Fibroblast of pulmonary artery (primary cell): ENCODE data around the gene HOXC6.
A peak's percentile ranks its signal among the peaks of the same experiment; 100 is the strongest.

Source experiments
- DNase-seq: peaks from one replicate; pipeline ENCODE4 v3.0.0-alpha.2; 2010; ENCODE audit warnings: low read depth
- H3K4me3 ChIP-seq: replicated peaks from 2 replicates; pipeline ENCODE4 v1.5.1; 2011; ENCODE audit warnings: low read depth, mild to moderate bottlenecking, control low read depth, low read length, moderate library complexity
- TF ChIP-seq, protein P1 (sequence below): IDR thresholded peaks from 2 replicates; pipeline ENCODE4 v1.5.1; 2011; ENCODE audit warnings: mild to moderate bottlenecking, control low read depth, low read length, inconsistent platforms; ENCODE audit errors: missing control alignments

HOXC6 gene

DNA sequence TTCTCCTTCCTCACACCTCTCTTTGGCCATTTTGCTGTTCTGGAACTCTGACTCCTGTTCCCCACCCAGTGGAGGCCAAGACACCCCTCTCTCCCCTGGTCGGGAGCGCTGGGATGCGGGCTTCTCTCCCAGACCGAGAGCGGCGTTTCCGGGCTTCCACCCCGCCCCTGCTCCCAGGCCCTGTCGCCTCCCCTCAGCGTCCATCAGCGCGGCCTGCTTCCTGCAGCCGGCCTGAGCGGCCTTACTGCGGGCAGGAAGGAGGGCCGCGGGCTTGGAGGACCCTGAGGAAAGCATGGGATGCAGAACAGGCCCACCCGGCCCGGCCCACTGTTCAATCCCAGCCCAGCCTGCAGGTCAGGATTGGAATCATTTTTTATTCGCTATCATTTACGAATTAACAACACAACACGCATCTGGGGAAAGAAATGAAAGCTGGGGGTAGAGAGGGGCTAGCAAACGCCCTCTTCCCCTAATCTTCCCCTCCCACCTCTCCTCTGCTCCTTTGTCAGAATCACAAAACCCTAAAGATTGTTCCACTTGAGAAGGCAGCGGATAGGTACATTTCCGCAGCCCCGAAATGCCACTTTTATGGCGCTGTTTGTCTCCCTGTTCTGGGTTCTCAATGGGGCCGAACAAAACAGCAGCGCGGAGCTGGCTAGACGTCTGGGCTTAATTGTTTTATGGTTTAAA, 23.3 kb upstream of the HOXC6 start:
- TF ChIP-seq, protein P1, sequence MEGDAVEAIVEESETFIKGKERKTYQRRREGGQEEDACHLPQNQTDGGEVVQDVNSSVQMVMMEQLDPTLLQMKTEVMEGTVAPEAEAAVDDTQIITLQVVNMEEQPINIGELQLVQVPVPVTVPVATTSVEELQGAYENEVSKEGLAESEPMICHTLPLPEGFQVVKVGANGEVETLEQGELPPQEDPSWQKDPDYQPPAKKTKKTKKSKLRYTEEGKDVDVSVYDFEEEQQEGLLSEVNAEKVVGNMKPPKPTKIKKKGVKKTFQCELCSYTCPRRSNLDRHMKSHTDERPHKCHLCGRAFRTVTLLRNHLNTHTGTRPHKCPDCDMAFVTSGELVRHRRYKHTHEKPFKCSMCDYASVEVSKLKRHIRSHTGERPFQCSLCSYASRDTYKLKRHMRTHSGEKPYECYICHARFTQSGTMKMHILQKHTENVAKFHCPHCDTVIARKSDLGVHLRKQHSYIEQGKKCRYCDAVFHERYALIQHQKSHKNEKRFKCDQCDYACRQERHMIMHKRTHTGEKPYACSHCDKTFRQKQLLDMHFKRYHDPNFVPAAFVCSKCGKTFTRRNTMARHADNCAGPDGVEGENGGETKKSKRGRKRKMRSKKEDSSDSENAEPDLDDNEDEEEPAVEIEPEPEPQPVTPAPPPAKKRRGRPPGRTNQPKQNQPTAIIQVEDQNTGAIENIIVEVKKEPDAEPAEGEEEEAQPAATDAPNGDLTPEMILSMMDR: no peak
- no peak overlapping the region for H3K4me3 ChIP-seq
- no peak for DNase-seq

DNA sequence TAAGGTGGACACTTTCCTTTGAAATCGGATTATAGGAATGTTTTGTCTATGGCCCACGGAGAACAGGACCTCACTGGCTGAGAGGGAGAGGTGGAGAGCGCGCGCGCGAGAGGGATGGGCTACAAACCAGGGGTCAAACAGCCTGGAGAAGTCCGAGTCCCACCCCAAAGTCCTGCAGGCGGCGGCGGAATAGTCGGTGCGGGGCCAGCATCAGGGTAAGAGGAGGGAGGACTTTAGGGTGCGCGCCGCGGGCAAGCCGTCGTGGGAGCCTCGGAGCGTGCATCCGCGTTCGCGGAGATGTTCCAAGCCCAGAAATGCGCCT, 22.7 kb upstream of the HOXC6 start:
- H3K4me3 ChIP-seq: no peak overlapping the region
- DNase-seq: no peak
- TF ChIP-seq, protein P1: no peak

DNA sequence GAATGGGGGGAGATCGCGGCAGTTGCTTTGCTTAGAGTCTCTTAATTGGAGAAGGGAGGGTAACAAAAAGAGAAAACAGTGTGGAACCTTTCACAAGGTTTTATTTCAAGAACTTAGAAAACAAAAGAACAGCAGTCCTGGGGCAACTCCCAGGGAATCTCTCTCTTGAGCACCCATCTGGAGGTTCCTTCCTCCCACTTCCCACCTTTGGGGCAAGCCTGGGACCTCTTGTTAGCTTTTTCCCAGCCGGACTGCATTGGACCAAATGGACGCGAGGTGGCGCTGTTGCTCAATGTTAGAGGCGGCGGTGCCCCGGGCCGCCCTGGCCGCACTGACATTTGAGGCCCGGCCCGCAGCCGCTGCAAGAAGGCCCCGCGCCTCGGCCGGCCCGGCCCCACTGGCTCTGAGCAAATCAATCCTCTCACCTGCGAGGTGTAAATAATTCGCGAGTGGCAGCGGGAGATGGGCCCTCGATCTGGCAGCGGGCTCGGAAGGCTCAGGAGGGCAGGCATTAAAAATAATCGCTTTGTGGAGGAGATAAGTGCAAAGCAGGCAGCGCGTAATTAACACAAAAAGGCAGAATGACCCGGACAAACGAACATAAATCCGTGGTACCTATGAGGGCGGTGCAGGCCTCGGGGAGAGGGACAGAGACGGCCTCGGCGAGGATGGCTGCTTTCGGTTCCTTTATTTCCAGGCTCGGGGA, 22.2 kb upstream of the HOXC6 start:
- peak; percentile 81 for DNase-seq
- peak overlapping the region; percentile 27 for H3K4me3 ChIP-seq
- TF ChIP-seq, protein P1: peak; percentile 74

DNA sequence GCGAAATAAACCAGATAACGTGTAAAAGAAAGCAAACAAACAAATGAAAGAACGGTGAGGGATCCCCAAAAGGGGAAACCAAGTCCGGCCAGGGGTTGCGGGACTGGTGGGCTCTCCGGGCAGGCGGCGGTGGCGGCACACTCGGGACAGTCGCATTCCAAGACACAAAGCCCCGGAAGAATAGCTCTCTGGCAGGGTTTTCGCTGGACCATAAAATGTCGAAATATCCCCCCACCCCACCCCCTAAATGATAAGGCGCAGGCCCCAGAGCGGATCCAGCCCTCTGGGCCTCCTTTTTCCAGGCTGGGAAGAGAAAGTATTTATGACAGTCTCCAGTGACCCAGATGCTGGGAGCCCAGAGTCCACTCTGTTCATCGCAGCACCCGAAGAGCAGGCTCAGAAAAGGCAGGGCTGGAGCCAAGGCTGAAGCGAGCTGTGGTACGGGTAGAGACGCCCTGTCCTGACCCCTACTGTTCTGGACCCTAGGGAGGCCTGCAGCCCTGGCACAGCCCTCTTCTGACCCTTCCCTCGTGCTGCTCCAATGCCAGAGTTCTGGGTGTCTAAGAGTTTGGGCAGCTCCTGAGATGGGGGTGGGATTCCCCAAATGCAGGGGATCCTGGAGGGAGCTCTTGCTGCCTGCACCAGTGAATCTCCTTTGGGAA, 21.6 kb upstream of the HOXC6 start:
- peak overlapping the region; percentile 27 for H3K4me3 ChIP-seq
- TF ChIP-seq, protein P1: no peak
- no peak for DNase-seq

DNA sequence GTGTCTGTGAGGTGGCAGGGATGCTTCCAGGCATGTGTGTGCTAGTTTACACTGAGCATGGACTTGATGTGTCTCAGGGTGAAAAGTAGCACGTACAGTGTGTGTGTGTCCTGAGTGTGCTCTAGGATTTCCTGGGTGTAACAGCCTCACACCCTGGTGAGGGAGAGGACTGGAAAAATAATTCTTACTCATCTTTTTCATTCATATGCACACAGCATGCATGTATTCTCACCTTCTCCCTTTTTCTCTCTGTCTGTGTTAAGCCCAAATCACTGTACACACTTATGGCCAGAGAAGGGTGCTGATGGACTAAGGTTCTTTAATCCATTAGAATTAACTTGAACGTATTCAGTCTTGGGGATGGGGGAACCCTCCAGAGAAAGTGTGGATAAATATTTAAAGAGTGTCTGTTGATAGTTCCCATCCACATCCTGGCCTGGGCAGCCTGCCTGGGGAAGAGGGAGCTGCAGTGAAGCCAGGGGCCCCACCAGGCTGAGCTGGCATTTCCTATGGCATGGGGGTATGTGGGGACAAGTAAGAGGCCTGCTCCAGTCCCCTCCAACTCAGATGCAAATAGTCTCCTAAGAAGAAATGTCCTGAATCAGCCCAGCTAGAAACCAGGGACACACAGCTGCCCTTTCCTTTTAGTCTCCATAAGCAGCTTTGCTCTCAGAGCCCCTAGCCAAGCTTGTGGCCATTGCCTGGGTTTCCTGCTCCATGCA, 20.5 kb upstream of the HOXC6 start:
- H3K4me3 ChIP-seq: no peak overlapping the region
- no peak for DNase-seq

DNA sequence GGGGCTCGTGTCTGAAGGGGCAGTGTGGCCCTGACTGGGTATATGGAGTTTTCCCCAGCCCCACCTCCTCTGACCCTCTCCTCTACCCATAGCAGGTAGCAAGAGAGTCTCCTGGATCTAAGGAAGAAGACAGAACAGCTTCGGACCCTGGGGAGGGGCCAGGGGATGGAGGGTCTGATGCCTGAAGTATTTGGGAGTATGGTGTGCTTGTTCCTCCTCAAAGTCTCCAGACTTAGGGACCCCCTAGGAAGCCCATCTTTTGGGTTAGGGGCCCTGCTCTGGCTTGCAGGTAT, 20.0 kb upstream of the HOXC6 start:
- TF ChIP-seq, protein P1: no peak
- H3K4me3 ChIP-seq: no peak overlapping the region
- no peak for DNase-seq

More for the DNA sequence above, 20.5 kb upstream of the HOXC6 start:
- TF ChIP-seq, protein P1: no peak
